ENCODE data around the gene TEX22.

The TEX22 gene

DNA sequence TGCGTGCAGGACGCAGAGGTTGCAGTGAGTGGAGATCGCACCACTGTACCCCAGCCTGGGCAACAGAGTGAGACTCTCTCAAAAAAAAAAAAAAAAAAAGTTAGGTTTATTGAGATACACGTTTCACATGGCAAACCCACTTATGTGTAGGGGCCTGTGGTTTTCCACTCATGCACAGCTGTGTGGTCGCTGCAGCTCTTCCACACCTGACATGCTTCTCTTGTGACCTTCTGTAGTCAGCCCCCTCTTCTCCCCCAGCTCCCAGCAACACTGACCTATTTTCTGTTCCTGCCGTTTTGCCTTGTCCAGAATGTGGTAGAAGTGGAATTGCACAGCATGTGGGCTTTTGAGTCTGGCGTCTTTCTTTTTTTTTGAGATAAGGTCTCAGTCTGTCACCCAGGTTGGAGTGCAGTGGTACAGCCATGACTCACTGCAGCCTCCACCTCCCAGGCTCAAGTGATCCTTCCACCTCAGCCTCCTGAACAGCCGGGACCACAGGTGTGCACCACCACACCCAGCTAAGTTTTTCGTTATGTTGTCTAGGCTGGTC lies 29.7 kb downstream of the TEX22 start:
- no peak for DNase-seq (ENCODE audit: low read depth in 2 of 2)
- H3K4me3 ChIP-seq (replicated peaks in 1 of 2; ENCODE audit: low read depth in 2 of 2, low read length in 2 of 2) = no peak overlapping the region
- TF ChIP-seq, protein P1, sequence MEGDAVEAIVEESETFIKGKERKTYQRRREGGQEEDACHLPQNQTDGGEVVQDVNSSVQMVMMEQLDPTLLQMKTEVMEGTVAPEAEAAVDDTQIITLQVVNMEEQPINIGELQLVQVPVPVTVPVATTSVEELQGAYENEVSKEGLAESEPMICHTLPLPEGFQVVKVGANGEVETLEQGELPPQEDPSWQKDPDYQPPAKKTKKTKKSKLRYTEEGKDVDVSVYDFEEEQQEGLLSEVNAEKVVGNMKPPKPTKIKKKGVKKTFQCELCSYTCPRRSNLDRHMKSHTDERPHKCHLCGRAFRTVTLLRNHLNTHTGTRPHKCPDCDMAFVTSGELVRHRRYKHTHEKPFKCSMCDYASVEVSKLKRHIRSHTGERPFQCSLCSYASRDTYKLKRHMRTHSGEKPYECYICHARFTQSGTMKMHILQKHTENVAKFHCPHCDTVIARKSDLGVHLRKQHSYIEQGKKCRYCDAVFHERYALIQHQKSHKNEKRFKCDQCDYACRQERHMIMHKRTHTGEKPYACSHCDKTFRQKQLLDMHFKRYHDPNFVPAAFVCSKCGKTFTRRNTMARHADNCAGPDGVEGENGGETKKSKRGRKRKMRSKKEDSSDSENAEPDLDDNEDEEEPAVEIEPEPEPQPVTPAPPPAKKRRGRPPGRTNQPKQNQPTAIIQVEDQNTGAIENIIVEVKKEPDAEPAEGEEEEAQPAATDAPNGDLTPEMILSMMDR (IDR thresholded peaks at IDR 0.05; ENCODE audit: low read depth, low read length) = no peak

DNA sequence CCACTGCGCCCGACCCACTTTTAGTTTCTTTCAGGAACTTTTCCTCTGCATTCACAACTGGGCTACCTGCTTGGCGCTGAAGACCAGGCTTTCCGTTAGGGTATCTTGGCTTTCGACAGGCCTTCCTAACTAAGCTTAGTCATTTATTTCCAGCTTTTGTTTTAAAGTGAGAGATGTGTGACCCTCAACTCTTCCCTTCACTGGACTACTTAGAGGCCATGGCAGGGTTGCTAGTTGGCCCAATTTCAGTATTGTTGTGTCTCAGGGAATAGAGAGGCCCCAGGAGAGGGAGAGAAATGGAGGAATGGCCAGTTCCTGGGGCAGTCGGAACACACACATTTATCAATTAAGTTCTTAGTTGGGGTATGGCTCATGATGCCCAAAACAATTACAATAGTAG lies 31.7 kb downstream of the TEX22 start:
- DNase-seq (ENCODE audit: low read depth in 2 of 2) = peak; percentile 60 to 69
- TF ChIP-seq, protein P1 (IDR thresholded peaks at IDR 0.05; ENCODE audit: low read depth, low read length) = no peak
- H3K4me3 ChIP-seq (replicated peaks in 1 of 2; ENCODE audit: low read depth in 2 of 2, low read length in 2 of 2) = no peak overlapping the region

DNA sequence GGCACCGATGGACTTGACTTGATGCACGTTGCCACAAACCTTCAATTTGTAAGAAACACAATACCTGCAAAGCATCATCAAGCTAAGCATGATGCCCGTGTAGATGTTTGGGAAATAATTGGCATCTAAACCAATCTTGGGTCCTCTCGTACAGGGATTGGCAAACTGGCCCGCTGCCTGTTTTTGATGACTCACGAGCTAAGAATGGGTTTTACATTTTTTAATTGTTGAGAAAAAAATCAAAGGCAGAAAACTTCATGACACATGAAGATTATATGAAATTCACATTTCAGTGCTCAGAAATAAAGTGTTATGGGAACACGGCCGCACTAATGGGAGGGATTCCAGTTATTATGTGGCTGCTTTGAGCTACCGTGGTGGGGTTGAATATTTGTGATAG lies 32.2 kb downstream of the TEX22 start:
- DNase-seq (ENCODE audit: low read depth in 2 of 2) = peak; percentile 81 to 88
- TF ChIP-seq, protein P1 (IDR thresholded peaks at IDR 0.05; ENCODE audit: low read depth, low read length) = no peak
- no peak overlapping the region for H3K4me3 ChIP-seq (replicated peaks in 1 of 2; ENCODE audit: low read depth in 2 of 2, low read length in 2 of 2)

DNA sequence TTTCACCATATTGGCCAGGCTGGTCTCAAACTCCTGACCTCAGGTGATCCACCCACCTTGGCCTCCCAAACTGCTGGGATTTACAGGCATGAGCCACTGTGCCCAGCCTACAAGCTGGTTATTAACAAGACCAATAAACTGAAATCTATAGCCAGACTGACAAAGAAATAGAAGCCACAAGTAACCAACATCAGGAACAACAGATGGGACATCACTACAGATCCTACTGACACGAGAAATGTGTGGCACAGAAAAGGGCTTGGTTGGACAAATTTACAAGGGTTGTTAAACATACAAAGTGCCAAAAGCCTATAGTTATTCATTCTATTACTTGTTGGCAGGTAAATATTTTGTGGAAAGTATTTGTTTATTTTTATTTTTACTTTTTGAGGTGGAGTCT lies 32.9 kb downstream of the TEX22 start:
- no peak for DNase-seq (ENCODE audit: low read depth in 2 of 2)
- TF ChIP-seq, protein P1 (IDR thresholded peaks at IDR 0.05; ENCODE audit: low read depth, low read length) = no peak
- no peak overlapping the region for H3K4me3 ChIP-seq (replicated peaks in 1 of 2; ENCODE audit: low read depth in 2 of 2, low read length in 2 of 2)

DNA sequence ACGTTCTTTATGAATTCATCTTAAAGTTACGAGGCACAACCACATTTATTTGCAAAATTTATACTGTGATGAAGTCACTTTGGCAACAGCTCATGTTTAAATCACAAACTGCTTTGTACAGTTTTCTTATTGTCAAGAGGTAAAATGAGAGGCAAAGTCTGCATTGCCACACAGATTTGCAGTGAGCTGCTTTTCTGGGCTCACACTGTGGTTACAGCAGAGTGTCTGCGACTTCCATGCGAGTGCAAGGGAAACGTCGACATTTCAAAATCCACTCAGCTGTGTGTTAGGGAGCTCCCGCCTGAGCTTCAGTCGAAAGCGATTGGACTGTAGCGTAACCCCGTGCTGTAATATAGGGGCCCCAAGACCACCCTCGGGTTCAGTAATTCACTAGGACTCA lies 34.3 kb downstream of the TEX22 start:
- TF ChIP-seq, protein P1 (IDR thresholded peaks at IDR 0.05; ENCODE audit: low read depth, low read length) = no peak
- no peak overlapping the region for H3K4me3 ChIP-seq (replicated peaks in 1 of 2; ENCODE audit: low read depth in 2 of 2, low read length in 2 of 2)
- no peak for DNase-seq (ENCODE audit: low read depth in 2 of 2)

DNA sequence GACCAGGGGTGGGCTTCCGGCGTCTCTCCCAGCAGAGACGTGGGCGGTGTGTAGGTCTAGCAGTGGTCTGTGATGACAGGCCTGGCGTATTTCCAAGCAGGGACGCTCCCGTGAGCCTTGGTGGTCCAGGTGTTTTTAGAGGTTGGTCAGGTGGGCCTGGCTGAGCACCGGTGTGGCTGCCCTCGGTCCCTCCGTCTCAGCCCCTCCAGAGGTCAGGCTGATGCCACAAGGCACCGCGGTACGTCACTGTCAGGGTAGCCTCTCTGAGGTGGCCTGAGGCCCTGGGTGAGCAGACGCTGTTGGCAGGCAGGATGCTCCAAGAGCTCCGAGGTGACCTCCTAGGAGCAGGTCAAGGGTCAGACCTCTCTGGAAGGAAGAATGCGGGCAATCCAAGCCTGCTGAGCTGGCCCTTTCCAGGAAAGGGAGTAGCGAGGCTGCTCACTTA lies 34.8 kb downstream of the TEX22 start:
- DNase-seq (ENCODE audit: low read depth in 2 of 2) = no peak
- no peak overlapping the region for H3K4me3 ChIP-seq (replicated peaks in 1 of 2; ENCODE audit: low read depth in 2 of 2, low read length in 2 of 2)
- TF ChIP-seq, protein P1 (IDR thresholded peaks at IDR 0.05; ENCODE audit: low read depth, low read length) = no peak

DNA sequence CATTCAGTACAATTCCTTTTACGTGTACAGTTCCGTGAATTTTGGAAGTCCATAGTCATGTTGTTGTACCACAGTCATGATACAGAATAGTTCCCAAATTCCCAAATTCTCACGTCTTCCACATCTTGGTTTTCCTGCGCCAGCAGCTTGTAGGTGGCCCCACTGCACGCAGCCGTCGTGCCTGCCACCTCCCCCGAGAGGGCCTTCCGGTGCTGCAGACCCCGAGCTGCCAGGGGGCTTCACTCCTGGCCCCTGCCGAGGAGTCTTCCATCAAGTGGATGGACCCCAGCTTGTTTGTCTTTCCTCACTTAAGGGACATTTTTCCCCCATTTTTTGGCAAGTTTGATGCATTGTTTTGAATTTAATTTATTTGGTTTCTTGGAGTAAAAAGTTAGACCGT lies 38.1 kb downstream of the TEX22 start:
- TF ChIP-seq, protein P1 (IDR thresholded peaks at IDR 0.05; ENCODE audit: low read depth, low read length) = no peak
- DNase-seq (ENCODE audit: low read depth in 2 of 2) = no peak
- H3K4me3 ChIP-seq (replicated peaks in 1 of 2; ENCODE audit: low read depth in 2 of 2, low read length in 2 of 2) = no peak overlapping the region

Data from cardiac fibroblast (primary cell).